Esophagus muscularis mucosa (tissue), 4 donors: ENCODE measurements around the gene NELFB. TPM values are rescaled to one million over a fixed set of nuclear protein-coding genes. Genes with fewer than 3 reads are reported as not detected.

Experiments used
- DNase-seq: peaks from one replicate; pipeline ENCODE4 v3.0.0-alpha.2; 2017; ENCODE audit errors: extremely low spot score
- H3K27ac ChIP-seq, 4 donors: fragments of 200-600 bp; sonication (generic); replicated peaks in 1 of 4; 1 replicate in 3 of 4; 2 replicates in 1 of 4; pipeline ENCODE4 v1.5.1; 2016 to 2019; ENCODE audit warnings: mild to moderate bottlenecking in 1 of 4
- H3K27me3 ChIP-seq, 4 donors: fragments of 200-600 bp; sonication (generic); one replicate each; pipeline versions ENCODE4 v1.5.1 to v1.6.0; 2016 to 2019
- H3K36me3 ChIP-seq, 4 donors: fragments of 200-600 bp; sonication (generic); one replicate each; pipeline ENCODE4 v1.5.1; 2016 to 2019
- H3K4me1 ChIP-seq, 4 donors: fragments of 200-600 bp; sonication (generic); one replicate each; pipeline ENCODE4 v1.5.1; 2016 to 2019
- H3K4me3 ChIP-seq, 4 donors: fragments of 200-600 bp; sonication (generic); 1 replicate in 2 of 4; 2 replicates in 2 of 4; pipeline ENCODE4 v1.5.1; 2016 to 2019; ENCODE audit warnings: mild to moderate bottlenecking in 4 of 4, moderate library complexity in 1 of 4
- H3K9me3 ChIP-seq, 4 donors: fragments of 200-600 bp; sonication (generic); 1 replicate in 3 of 4; 2 replicates in 1 of 4; pipeline ENCODE4 v1.5.1; 2016 to 2019
- CTCF ChIP-seq, 3 experiments: fragments of 200-600 bp in 2 of 3; fragments of 450-650 bp in 1 of 3; sonication (generic) in 2 of 3; IDR thresholded peaks; one replicate each; pipeline ENCODE4 v1.5.1; 2017 to 2019; ENCODE audit warnings: antibody characterized with exemption in 3 of 3, mild to moderate bottlenecking in 2 of 3, moderate library complexity in 1 of 3
- EP300 ChIP-seq: sonication (generic); formaldehyde crosslinking; IDR thresholded peaks from one replicate; pipeline ENCODE4 v1.6.1; 2017; ENCODE audit warnings: antibody characterized with exemption
- POLR2A ChIP-seq: fragments of 450-650 bp; IDR thresholded peaks from one replicate; pipeline ENCODE4 v1.6.1; 2017; ENCODE audit warnings: antibody characterized with exemption, moderate library complexity, mild to moderate bottlenecking, low read depth
- POLR2AphosphoS5 ChIP-seq, 2 donors: sonication (generic); formaldehyde crosslinking; IDR thresholded peaks; one replicate each; pipeline ENCODE4 v1.6.1; 2017; ENCODE audit warnings: antibody characterized with exemption in 2 of 2
- WGBS: methylation state at CpG from one replicate; pipeline ENCODE4 v1.1.5; 2018; 5-methylcytosine and 5-hydroxymethylcytosine counted together
- intact Hi-C: fragments of 100-400 bp; cut with DNase I; formaldehyde crosslinking; loops from one replicate; pipeline ENCODE4 v1.15.1; 2023
- total RNA-seq, 4 donors: library from RNA; depleted of rRNA; stranded (reverse); fragments of >200 nt; gene quantifications; one replicate each; pipeline versions ENCODE4 v1.1.0 to v1.2.1, GENCODE V29; 2016

Gene NELFB
- total RNA-seq, 4 donors from 2014 or later, result 26.6 to 73.2 (median 48.8) TPM

DNA sequence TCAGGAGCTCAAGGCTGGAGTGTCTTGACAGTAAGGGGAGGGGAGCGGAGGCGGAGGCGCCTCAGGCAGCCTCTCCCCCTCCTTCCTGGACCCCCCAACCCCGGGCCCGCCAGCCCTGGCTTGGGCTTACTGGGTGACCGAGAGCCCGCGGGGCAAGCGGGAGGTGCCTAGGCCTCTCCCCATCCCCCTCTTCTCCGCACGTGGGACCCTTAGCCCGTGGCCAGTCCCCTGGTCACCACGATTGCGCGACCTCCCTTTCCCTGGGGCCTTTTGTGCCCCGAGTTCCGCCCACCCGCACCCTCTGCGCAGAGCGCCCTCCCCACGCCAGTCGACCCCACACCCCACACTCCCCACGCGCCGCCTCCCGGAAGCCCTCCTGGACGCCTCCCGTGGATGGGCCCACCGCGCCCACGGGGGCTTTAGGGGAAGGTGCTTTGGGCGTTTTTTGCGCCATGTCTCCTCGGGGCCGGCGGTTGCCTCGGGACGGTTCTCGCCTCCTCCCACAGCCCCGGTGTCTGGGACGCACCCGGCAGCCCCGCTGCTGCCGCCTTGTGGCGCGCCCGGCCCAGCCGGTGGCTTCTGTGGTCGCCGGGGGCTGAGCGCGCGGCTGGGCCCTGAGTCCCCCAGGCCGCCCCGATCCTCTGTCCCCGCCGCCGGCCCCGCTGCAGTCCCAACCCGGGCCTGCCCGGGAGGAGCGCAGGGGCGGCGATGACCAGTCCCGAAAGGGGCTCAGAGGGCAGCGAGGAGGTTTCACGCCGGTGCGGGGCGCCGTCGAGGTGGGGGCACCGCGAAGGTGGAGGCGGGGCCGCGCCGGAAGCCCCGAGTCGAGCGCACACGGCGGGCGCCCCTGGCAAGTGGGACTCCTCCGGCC is 25.6 kb downstream of the NELFB start:
- no peak for TF ChIP-seq POLR2A
- TF ChIP-seq CTCF (IDR thresholded peaks at IDR 0.05), result peak in 1 of 3 experiments; percentile 41
- no peak for TF ChIP-seq EP300
- TF ChIP-seq POLR2AphosphoS5 (IDR thresholded peaks at IDR 0.05), result no peak
- Histone ChIP-seq H3K4me1 (peaks cover 20 to 49% (median 41%) of the 10 kb centered on the region in 4 donors), H3K9me3 (no peaks in the 10 kb centered on the region), H3K27me3 (peaks cover 0 to 81% (median 4%) of the 10 kb centered on the region in 4 donors), H3K27ac (no peak overlapping the region), H3K36me3 (peaks cover 0 to 29% (median 11%) of the 10 kb centered on the region in 4 donors), H3K4me3 (peak overlapping the region in 3 of 4 donors; percentile 1 to 20 (median 14))
- intact Hi-C loops, result no loop called here
- no peak for DNase-seq
- 70% methylated on average over 12 of the region's 85 CpGs for WGBS

DNA sequence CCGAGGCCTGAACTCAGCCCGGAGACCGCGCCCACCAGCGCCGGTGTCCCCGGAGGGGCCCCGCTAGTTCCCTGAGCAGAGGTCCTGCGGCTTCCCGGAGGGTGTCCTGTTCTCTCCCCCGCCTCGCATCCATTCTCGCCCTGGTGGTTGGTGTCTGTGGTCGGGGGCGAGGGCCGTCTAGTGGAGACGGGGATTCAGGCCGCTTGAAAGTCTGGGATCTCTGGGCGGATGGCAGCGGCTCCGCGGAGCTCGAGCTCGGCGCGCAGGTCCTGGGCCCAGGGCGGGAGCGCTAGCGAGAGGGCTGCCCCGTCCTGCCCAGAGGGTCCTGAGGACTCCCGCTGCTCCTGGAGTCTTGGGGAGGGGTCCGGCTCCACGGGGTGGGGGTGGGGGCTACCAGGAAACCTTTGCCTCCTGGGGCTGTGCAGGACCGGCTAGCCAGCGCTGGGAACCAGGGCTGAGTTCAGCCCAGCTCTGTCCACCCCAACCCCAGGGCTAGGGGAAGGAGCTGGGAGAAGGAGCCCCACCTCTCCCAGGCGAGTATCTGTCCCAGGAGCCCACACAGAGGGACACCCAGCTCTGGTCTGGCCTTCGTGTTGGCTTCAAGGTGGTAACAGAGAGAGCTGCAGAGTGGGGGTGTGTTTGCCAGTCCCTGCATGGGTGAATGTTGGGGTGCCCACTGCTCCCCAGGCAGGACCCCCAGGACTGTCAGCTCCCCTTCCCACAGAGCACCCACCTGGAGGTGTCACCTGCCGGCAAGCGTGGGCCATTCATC is 26.4 kb downstream of the NELFB start:
- DNase-seq, result no peak
- WGBS, result 80% methylated on average over 6 of the region's 39 CpGs

GRCh38 chr9:137286975-137287383 is 31.9 kb downstream of the NELFB start:
- Histone ChIP-seq H3K27ac (no peak overlapping the region), H3K27me3 (peaks cover 0 to 38% (median 0%) of the 10 kb centered on the region in 4 donors), H3K4me1 (no peaks in the 10 kb centered on the region), H3K4me3 (no peak overlapping the region), H3K9me3 (no peaks in the 10 kb centered on the region), H3K36me3 (peaks cover 0 to 4% (median 0%) of the 10 kb centered on the region in 4 donors)
- 48% methylated on average over 12 of the region's 14 CpGs for WGBS
- intact Hi-C loops, result no loop called here
- DNase-seq, result no peak
- no peak for TF ChIP-seq EP300
- peak; percentile 33 to 50 (median 44) for TF ChIP-seq CTCF (IDR thresholded peaks at IDR 0.05)
- TF ChIP-seq POLR2A, result no peak
- peak in 1 of 2 donors; percentile 18 for TF ChIP-seq POLR2AphosphoS5 (IDR thresholded peaks at IDR 0.05)

More for the DNA sequence above, 26.4 kb downstream of the NELFB start:
- H3K4me3 ChIP-seq, result peak overlapping the region in 1 of 4 donors; percentile 14
- H3K27me3 ChIP-seq, result peaks cover 0 to 73% (median 4%) of the 10 kb centered on the region in 4 donors
- peaks cover 11 to 41% (median 33%) of the 10 kb centered on the region in 4 donors for H3K4me1 ChIP-seq
- H3K9me3 ChIP-seq, result no peaks in the 10 kb centered on the region
- peaks cover 0 to 29% (median 8%) of the 10 kb centered on the region in 4 donors for H3K36me3 ChIP-seq
- TF ChIP-seq POLR2A (no peak), POLR2AphosphoS5 (IDR thresholded peaks at IDR 0.05) (no peak), CTCF (IDR thresholded peaks at IDR 0.05) (no peak), EP300 (no peak)
- intact Hi-C loops, result no loop called here
- H3K27ac ChIP-seq, result no peak overlapping the region

- H3K9me3 ChIP-seq, result peaks cover 0 to 8% (median 2%) of the 10 kb centered on the region in 4 donors
- H3K36me3 ChIP-seq, result no peaks in the 10 kb centered on the region
- no peak for DNase-seq
- H3K4me1 ChIP-seq, result peaks cover 16 to 34% (median 31%) of the 10 kb centered on the region in 4 donors
- no peak overlapping the region for H3K4me3 ChIP-seq
- no peak overlapping the region for H3K27ac ChIP-seq
- peaks cover 3 to 79% (median 35%) of the 10 kb centered on the region in 4 donors for H3K27me3 ChIP-seq
- WGBS, result 89% methylated on average over 10 of the region's 15 CpGs
- no peak for TF ChIP-seq EP300
- no peak for TF ChIP-seq POLR2AphosphoS5 (IDR thresholded peaks at IDR 0.05)
- TF ChIP-seq POLR2A, result no peak
- no peak for TF ChIP-seq CTCF (IDR thresholded peaks at IDR 0.05)
- intact Hi-C loops, result loop anchor here (10.0 kb wide), 1 partner anchor 232 kb away; no protein-coding TSS in a partner anchor
Measured at GRCh38 chr9:137293094-137293481, 38.0 kb downstream of the NELFB start.
